Upper lobe of right lung (tissue), 1 donor: ENCODE data around the gene KRTAP2-2. TPM values are rescaled to one million over a fixed set of nuclear protein-coding genes. Genes with fewer than 3 reads are reported as not detected.
A peak's percentile ranks its signal among the peaks of the same experiment; 100 is the strongest.
"Not testable (repeated sequence)": the region's sequence is repeated elsewhere in the genome, so short reads cannot be mapped to it uniquely, and the experiment has no call there.

ENCODE experiments used
- ATAC-seq: fragments of 200-7000 bp; cut with Tn5 transposase; one replicate; pipeline ENCODE4 v1.9.1; 2020; ENCODE audit warnings: mild to moderate bottlenecking, moderate library complexity
- DNase-seq: peaks from one replicate; pipeline ENCODE4 v3.0.0-alpha.2; 2020
- H3K27ac ChIP-seq: fragments of 200-600 bp; one replicate; pipeline ENCODE4 v1.8.0; 2022
- H3K27me3 ChIP-seq: fragments of 200-600 bp; one replicate; pipeline ENCODE4 v1.8.0; 2022; ENCODE audit warnings: mild to moderate bottlenecking
- H3K36me3 ChIP-seq: fragments of 200-600 bp; one replicate; pipeline ENCODE4 v1.8.0; 2022
- H3K4me1 ChIP-seq: fragments of 200-600 bp; one replicate; pipeline ENCODE4 v1.8.0; 2022
- H3K4me3 ChIP-seq: fragments of 200-600 bp; one replicate; pipeline ENCODE4 v1.8.0; 2022; ENCODE audit warnings: mild to moderate bottlenecking
- H3K9me3 ChIP-seq: fragments of 200-600 bp; one replicate; pipeline ENCODE4 v1.8.0; 2022
- CTCF ChIP-seq: fragments of 200-600 bp; IDR thresholded peaks from one replicate; pipeline ENCODE4 v1.8.0; 2022; ENCODE audit warnings: antibody characterized with exemption
- intact Hi-C: fragments of 100-400 bp; cut with DNase I; formaldehyde crosslinking; loops from one replicate; pipeline ENCODE4 v1.11.0; 2022
- total RNA-seq: library from RNA; stranded (reverse); fragmentation: NEBNext Ultra II Directional; extraction: Animal tissue kit (Norgen Biotek cat#: 25700); gene quantifications from one replicate; pipeline ENCODE4 v1.2.1, GENCODE V29; 2021
- donor health status: DM: no; HTN: yes; CAD: no; lungs with severe emphysema.

KRTAP2-2 gene
- total RNA-seq, 1 donor from 2014 or later, result not detected

- Histone ChIP-seq H3K27ac (no peak overlapping the region), H3K9me3 (no peaks in the 10 kb centered on the region), H3K27me3 (peaks cover 11% of the 10 kb centered on the region), H3K36me3 (no peaks in the 10 kb centered on the region), H3K4me1 (no peaks in the 10 kb centered on the region), H3K4me3 (no peak overlapping the region)
- intact Hi-C loops, result no loop called here
- DNase-seq, result no peak
- ATAC-seq, result no peak
- TF ChIP-seq CTCF, result no peak
Measured at GRCh38 chr17:41042953-41043352, 12.1 kb downstream of the KRTAP2-2 start.

- DNase-seq, H3K27me3 ChIP-seq, H3K36me3 ChIP-seq, H3K27ac ChIP-seq, H3K4me1 ChIP-seq, intact Hi-C loops, H3K4me3 ChIP-seq, ATAC-seq, H3K9me3 ChIP-seq: not testable (repeated sequence)
Measured at GRCh38 chr17:41040783-41041571, 14.1 kb downstream of the KRTAP2-2 start, which contains the start of gene KRTAP1-1. Gene KRTAP1-1 (minus strand): TSS chr17:41041450. CDS start chr17:41041397, 53 bp downstream.

- no peak overlapping the region for H3K4me3 ChIP-seq
- H3K36me3 ChIP-seq, result no peaks in the 10 kb centered on the region
- no peak overlapping the region for H3K27ac ChIP-seq
- ATAC-seq, result no peak
- no peaks in the 10 kb centered on the region for H3K27me3 ChIP-seq
- DNase-seq, result no peak
- no peaks in the 10 kb centered on the region for H3K9me3 ChIP-seq
- intact Hi-C loops, result no loop called here
- no peaks in the 10 kb centered on the region for H3K4me1 ChIP-seq
- TF ChIP-seq CTCF, result no peak
Measured at GRCh38 chr17:41037853-41038350, 17.1 kb downstream of the KRTAP2-2 start.

GRCh38 chr17:41034346-41034935, 20.6 kb downstream of the KRTAP2-2 start, which contains the start of gene KRTAP1-3:
Gene KRTAP1-3 (minus strand): TSS chr17:41034874. CDS start chr17:41034821, 53 bp downstream.
- H3K27me3 ChIP-seq, H3K36me3 ChIP-seq, H3K27ac ChIP-seq, H3K4me3 ChIP-seq, intact Hi-C loops, H3K9me3 ChIP-seq, DNase-seq, H3K4me1 ChIP-seq, ATAC-seq: not testable (repeated sequence)

GRCh38 chr17:41029633-41030245, 25.3 kb downstream of the KRTAP2-2 start, which contains the start of gene KRTAP1-4:
Gene KRTAP1-4 (minus strand): TSS chr17:41030195. CDS start chr17:41030078, 117 bp downstream.
- Histone ChIP-seq H3K4me1 (no peaks in the 10 kb centered on the region), H3K4me3 (no peak within 1 kb of the TSS), H3K9me3 (no peaks in the 10 kb centered on the region), H3K36me3 (no peaks in the 10 kb centered on the region), H3K27ac (no peak within 1 kb of the TSS), H3K27me3 (no peaks in the 10 kb centered on the region)
- DNase-seq, result no peak
- TF ChIP-seq CTCF, result no peak
- intact Hi-C loops, result no loop called here
- no peak for ATAC-seq

- peak; percentile 22 for ATAC-seq
- intact Hi-C loops, result no loop called here
- no peak within 1 kb of the TSS for H3K4me3 ChIP-seq
Measured at GRCh38 chr17:41026715-41027471, 28.1 kb downstream of the KRTAP2-2 start, which contains the start of gene KRTAP1-5. Gene KRTAP1-5 (minus strand): TSS chr17:41027208. CDS start chr17:41027155, 53 bp downstream.

More at GRCh38 chr17:41026715-41027471, 28.1 kb downstream of the KRTAP2-2 start, which contains the start of gene KRTAP1-5:
- H3K27ac ChIP-seq, result no peak within 1 kb of the TSS
- no peaks in the 10 kb centered on the region for H3K36me3 ChIP-seq
- peaks cover 5% of the 10 kb centered on the region for H3K27me3 ChIP-seq
- DNase-seq, result no peak
- no peaks in the 10 kb centered on the region for H3K9me3 ChIP-seq
- no peak for TF ChIP-seq CTCF
- no peaks in the 10 kb centered on the region for H3K4me1 ChIP-seq
